Parathyroid adenoma (tissue), 2 donors: ENCODE measurements around the gene SPRR3.

ENCODE experiments used
- H2AFZ ChIP-seq: fragments of 300-600 bp; sonication (generic); one replicate; pipeline ENCODE4 v1.7.0; 2017; ENCODE audit warnings: antibody characterized with exemption, mild to moderate bottlenecking
- H3K27ac ChIP-seq: fragments of 300-600 bp; sonication (generic); one replicate; pipeline ENCODE4 v1.7.0; 2017
- H3K27me3 ChIP-seq: fragments of 300-600 bp; sonication (generic); one replicate; pipeline ENCODE4 v1.7.0; 2017; ENCODE audit warnings: low read length; ENCODE audit not compliant: control insufficient read depth, insufficient read depth
- H3K36me3 ChIP-seq: fragments of 300-600 bp; sonication (generic); one replicate; pipeline ENCODE4 v1.7.0; 2017; ENCODE audit warnings: low read length; ENCODE audit not compliant: control insufficient read depth, insufficient read depth
- H3K4me1 ChIP-seq: fragments of 300-600 bp; sonication (generic); one replicate; pipeline ENCODE4 v1.7.0; 2017; ENCODE audit warnings: control low read depth
- H3K4me2 ChIP-seq: fragments of 300-600 bp; sonication (generic); one replicate; pipeline ENCODE4 v1.7.0; 2017; ENCODE audit warnings: low read length
- H3K4me3 ChIP-seq: fragments of 300-600 bp; sonication (generic); one replicate; pipeline ENCODE4 v1.7.0; 2017; ENCODE audit warnings: low read depth, low read length
- H3K79me2 ChIP-seq: fragments of 300-600 bp; sonication (generic); one replicate; pipeline ENCODE4 v1.7.0; 2017; ENCODE audit warnings: control low read depth
- H3K9ac ChIP-seq: fragments of 300-600 bp; sonication (generic); one replicate; pipeline ENCODE4 v1.7.0; 2017; ENCODE audit warnings: mild to moderate bottlenecking
- H3K9me3 ChIP-seq: fragments of 300-600 bp; sonication (generic); one replicate; pipeline ENCODE4 v1.7.0; 2017; ENCODE audit warnings: low read length; ENCODE audit not compliant: control insufficient read depth
- CTCF ChIP-seq: fragments of 300-600 bp; sonication (generic); IDR thresholded peaks from one replicate; pipeline ENCODE4 v1.7.0; 2017; ENCODE audit warnings: antibody characterized with exemption, mild to moderate bottlenecking
- donor health status: primary hyperparathyroidism.

SPRR3 gene

GRCh38 chr1:152959801-152960451 lies 41.6 kb upstream of the SPRR3 start:
- no peak overlapping the region for H2AFZ ChIP-seq
- H3K9me3 ChIP-seq: no peaks in the 10 kb centered on the region
- no peaks in the 10 kb centered on the region for H3K27me3 ChIP-seq
- H3K4me1 ChIP-seq: no peaks in the 10 kb centered on the region
- no peaks in the 10 kb centered on the region for H3K36me3 ChIP-seq
- no peaks in the 10 kb centered on the region for H3K79me2 ChIP-seq
- H3K4me2 ChIP-seq: no peak overlapping the region
- H3K27ac ChIP-seq: no peak overlapping the region
- no peak overlapping the region for H3K9ac ChIP-seq
- no peak overlapping the region for H3K4me3 ChIP-seq
- no peak for TF ChIP-seq CTCF

- no peaks in the 10 kb centered on the region for H3K4me1 ChIP-seq
- H3K4me3 ChIP-seq: no peak overlapping the region
- H3K4me2 ChIP-seq: no peak overlapping the region
- no peak overlapping the region for H3K9ac ChIP-seq
- H3K27ac ChIP-seq: no peak overlapping the region
- TF ChIP-seq CTCF: no peak
- H3K27me3 ChIP-seq: no peaks in the 10 kb centered on the region
- H2AFZ ChIP-seq: no peak overlapping the region
- H3K36me3 ChIP-seq: no peaks in the 10 kb centered on the region
- H3K79me2 ChIP-seq: no peaks in the 10 kb centered on the region
- no peaks in the 10 kb centered on the region for H3K9me3 ChIP-seq
These were observed 41.0 kb upstream of the SPRR3 start for GRCh38 chr1:152960452-152961044.

GRCh38 chr1:152961226-152961891 lies 40.2 kb upstream of the SPRR3 start:
- no peaks in the 10 kb centered on the region for H3K79me2 ChIP-seq
- H3K9ac ChIP-seq: no peak overlapping the region
- H3K4me1 ChIP-seq: no peaks in the 10 kb centered on the region

GRCh38 chr1:152962876-152963415 lies 38.6 kb upstream of the SPRR3 start:
- H3K27ac ChIP-seq: no peak overlapping the region
- no peak overlapping the region for H3K4me3 ChIP-seq
- H2AFZ ChIP-seq: no peak overlapping the region
- H3K4me2 ChIP-seq: no peak overlapping the region
- H3K79me2 ChIP-seq: no peaks in the 10 kb centered on the region
- no peak for TF ChIP-seq CTCF
- H3K9me3 ChIP-seq: no peaks in the 10 kb centered on the region
- H3K36me3 ChIP-seq: no peaks in the 10 kb centered on the region
- no peaks in the 10 kb centered on the region for H3K27me3 ChIP-seq
- H3K4me1 ChIP-seq: no peaks in the 10 kb centered on the region
- H3K9ac ChIP-seq: no peak overlapping the region

More at GRCh38 chr1:152961226-152961891, 40.2 kb upstream of the SPRR3 start:
- H3K27me3 ChIP-seq: no peaks in the 10 kb centered on the region
- H3K4me2 ChIP-seq: no peak overlapping the region
- TF ChIP-seq CTCF: no peak
- no peak overlapping the region for H3K4me3 ChIP-seq
- H3K36me3 ChIP-seq: no peaks in the 10 kb centered on the region
- no peak overlapping the region for H3K27ac ChIP-seq
- H3K9me3 ChIP-seq: no peaks in the 10 kb centered on the region
- H2AFZ ChIP-seq: no peak overlapping the region
